Lower lobe of right lung (tissue), 2 donors: ENCODE data around the gene FOXP1. TPM values are rescaled to one million over a fixed set of nuclear protein-coding genes. Genes with fewer than 3 reads are reported as not detected.
A peak's percentile ranks its signal among the peaks of the same experiment; 100 is the strongest.

Experiments used
- ATAC-seq, 2 donors: fragments of 200-7000 bp; cut with Tn5 transposase; one replicate each; pipeline ENCODE4 v1.9.1; 2020 to 2022; ENCODE audit warnings: mild to moderate bottlenecking in 2 of 2, moderate library complexity in 2 of 2
- DNase-seq: peaks from one replicate; pipeline ENCODE4 v3.0.0-alpha.2; 2020
- H3K27ac ChIP-seq: fragments of 200-600 bp; one replicate; pipeline ENCODE4 v1.8.0; 2022
- H3K27me3 ChIP-seq: fragments of 200-600 bp; one replicate; pipeline ENCODE4 v1.8.0; 2022; ENCODE audit warnings: low read depth
- H3K36me3 ChIP-seq: fragments of 200-600 bp; one replicate; pipeline ENCODE4 v1.8.0; 2022; ENCODE audit warnings: mild to moderate bottlenecking
- H3K4me1 ChIP-seq: fragments of 200-600 bp; one replicate; pipeline ENCODE4 v1.8.0; 2022
- H3K4me3 ChIP-seq: fragments of 200-600 bp; one replicate; pipeline ENCODE4 v1.8.0; 2022; ENCODE audit warnings: mild to moderate bottlenecking
- H3K9me3 ChIP-seq: fragments of 200-600 bp; one replicate; pipeline ENCODE4 v1.8.0; 2022
- CTCF ChIP-seq: fragments of 200-600 bp; IDR thresholded peaks from one replicate; pipeline ENCODE4 v1.8.0; 2022; ENCODE audit warnings: antibody characterized with exemption, mild to moderate bottlenecking
- intact Hi-C: fragments of 100-400 bp; cut with DNase I; formaldehyde crosslinking; loops from one replicate; pipeline ENCODE4 v1.11.0; 2022
- total RNA-seq: library from RNA; stranded (reverse); fragmentation: NEBNext Ultra II Directional; extraction: Animal tissue kit (Norgen Biotek cat#: 25700); gene quantifications from one replicate; pipeline ENCODE4 v1.2.1, GENCODE V29; 2021
- donor health status: DM: no; HTN: yes; CAD: no; lungs with severe emphysema.

Gene FOXP1
- total RNA-seq, 1 donor from 2014 or later: 138 TPM

GRCh38 chr3:71565316-71565715, 18.2 kb downstream of the FOXP1 start:
- Histone ChIP-seq H3K27ac (no peak overlapping the region), H3K27me3 (no peaks in the 10 kb centered on the region), H3K9me3 (no peaks in the 10 kb centered on the region), H3K4me1 (no peaks in the 10 kb centered on the region), H3K4me3 (no peak overlapping the region), H3K36me3 (peaks cover 17% of the 10 kb centered on the region)
- DNase-seq (no peak), ATAC-seq (no peak)
- intact Hi-C loops: no loop called here
- no peak for TF ChIP-seq CTCF

- no peak for TF ChIP-seq CTCF
- DNase-seq: no peak
- H3K4me3 ChIP-seq: no peak overlapping the region
- H3K36me3 ChIP-seq: peaks cover 17% of the 10 kb centered on the region
- no peaks in the 10 kb centered on the region for H3K4me1 ChIP-seq
- intact Hi-C loops: no loop called here
- no peak for ATAC-seq
- H3K27me3 ChIP-seq: no peaks in the 10 kb centered on the region
- H3K27ac ChIP-seq: no peak overlapping the region
- H3K9me3 ChIP-seq: no peaks in the 10 kb centered on the region
These were observed 19.2 kb downstream of the FOXP1 start for GRCh38 chr3:71564361-71564760.

GRCh38 chr3:71563827-71564226, 19.7 kb downstream of the FOXP1 start:
- Histone ChIP-seq H3K36me3 (peaks cover 17% of the 10 kb centered on the region), H3K9me3 (no peaks in the 10 kb centered on the region), H3K4me1 (no peaks in the 10 kb centered on the region), H3K27me3 (no peaks in the 10 kb centered on the region), H3K4me3 (no peak overlapping the region), H3K27ac (no peak overlapping the region)
- no peak for TF ChIP-seq CTCF
- ATAC-seq: no peak
- intact Hi-C loops: no loop called here
- no peak for DNase-seq

GRCh38 chr3:71562938-71563337, 20.6 kb downstream of the FOXP1 start:
- H3K27me3 ChIP-seq: no peaks in the 10 kb centered on the region
- no peaks in the 10 kb centered on the region for H3K9me3 ChIP-seq
- no peak for DNase-seq
- no peaks in the 10 kb centered on the region for H3K4me1 ChIP-seq
- peaks cover 17% of the 10 kb centered on the region for H3K36me3 ChIP-seq
- no peak overlapping the region for H3K27ac ChIP-seq
- ATAC-seq: peak in 1 of 2 donors; percentile 9
- H3K4me3 ChIP-seq: no peak overlapping the region
- intact Hi-C loops: no loop called here
- no peak for TF ChIP-seq CTCF

- Histone ChIP-seq H3K27ac (no peak overlapping the region), H3K27me3 (no peaks in the 10 kb centered on the region), H3K9me3 (no peaks in the 10 kb centered on the region), H3K4me1 (no peaks in the 10 kb centered on the region), H3K4me3 (no peak overlapping the region), H3K36me3 (peaks cover 11% of the 10 kb centered on the region)
- intact Hi-C loops: no loop called here
- DNase-seq (no peak), ATAC-seq (no peak)
- TF ChIP-seq CTCF: no peak
These were observed 22.9 kb downstream of the FOXP1 start for GRCh38 chr3:71560665-71561064.
